Pancreas (tissue), 10 donors: ENCODE measurements around the gene ST8SIA5. TPM values are rescaled to one million over a fixed set of nuclear protein-coding genes. Genes with fewer than 3 reads are reported as not detected.

Source experiments
- ATAC-seq, 4 donors: fragments of 200-7000 bp; cut with Tn5 transposase; one replicate each; pipeline versions ENCODE4 v1.8.0 to v1.9.1; 2020; ENCODE audit warnings: mild to moderate bottlenecking in 4 of 4, moderate library complexity in 4 of 4
- DNase-seq, 6 donors: peaks; one replicate each; pipeline ENCODE4 v3.0.0-alpha.2; 2020
- FAIRE-seq: peaks from 2 replicates; lab custom pipeline; 2012; peaks lifted over from hg19 to GRCh38; lab: Jason Lieb, UNC
- H3K27ac ChIP-seq, 4 donors: fragments of 200-600 bp; sonication (generic); 1 replicate in 3 of 4; 2 replicates in 1 of 4; pipeline versions ENCODE4 v1.5.0 to v1.8.0; 2020
- H3K27me3 ChIP-seq, 4 donors: fragments of 200-600 bp; one replicate each; pipeline ENCODE4 v1.8.0; 2021
- H3K36me3 ChIP-seq, 3 donors: fragments of 200-600 bp; sonication (generic) in 1 of 3; one replicate each; pipeline versions ENCODE4 v1.5.0 to v1.8.0; 2020 to 2021
- H3K4me1 ChIP-seq, 3 donors: fragments of 200-600 bp; one replicate each; pipeline ENCODE4 v1.8.0; 2021
- H3K4me3 ChIP-seq, 4 donors: fragments of 200-600 bp; sonication (generic) in 2 of 4; one replicate each; pipeline versions ENCODE4 v1.5.0 to v1.8.0; 2020 to 2021
- H3K9me3 ChIP-seq, 4 donors: fragments of 200-600 bp; one replicate each; pipeline ENCODE4 v1.8.0; 2021
- WGBS, 2 donors: extraction: QIAGEN DNeasy Blood & Tissue Kit; methylation state at CpG; one replicate each; pipeline ENCODE4 v1.1.7; 2013; 5-methylcytosine and 5-hydroxymethylcytosine counted together
- intact Hi-C, 3 donors: fragments of 100-400 bp; cut with DNase I; formaldehyde crosslinking; loops; one replicate each; pipeline versions ENCODE4 v1.11.1 to v1.14.2; 2022
- polyA plus RNA-seq, 2 donors: library from polyadenylated mRNA; stranded (reverse); fragments of 200-250 nt; gene quantifications; one replicate each; pipeline ENCODE4 v1.2.3, GENCODE V29; 2013
- total RNA-seq, 6 donors: library from RNA; stranded (reverse); fragmentation: NEBNext Ultra II Directional in 4 of 6; extraction: Animal tissue kit (Norgen Biotek cat#: 25700) in 4 of 6; gene quantifications; one replicate each; pipeline versions ENCODE4 v1.2.1 to v1.2.4, GENCODE V29; 2021 to 2023
- TF ChIP-seq, protein P1 (sequence below), 4 donors: fragments of 200-600 bp; sonication (generic) in 3 of 4; IDR thresholded peaks; one replicate each; pipeline versions ENCODE4 v1.5.0 to v1.8.0; 2021; ENCODE audit warnings: antibody characterized with exemption in 4 of 4
- donor health status: healthy with polysubstance abuse.
- donor health status: DM: no; HTN: no; CAD: no; lungs with moderate emphysema.
- donor health status: DM: no; HTN: no; CAD: no.
- donor health status: control.
- donor health status: control.
- donor health status: Bipolar disorder and iron deficiency.
- donor health status: DM: yes; HTN: yes; CAD: no.
- donor health status: DM: no; HTN: no; CAD: no.
- donor health status: DM: no; HTN: no; CAD: no.
- donor health status: DM: yes; HTN: yes; CAD: no.

Gene ST8SIA5
- total and polyA plus RNA-seq, 8 donors: 0.06 to 1.1 (median 0.24) TPM

DNA sequence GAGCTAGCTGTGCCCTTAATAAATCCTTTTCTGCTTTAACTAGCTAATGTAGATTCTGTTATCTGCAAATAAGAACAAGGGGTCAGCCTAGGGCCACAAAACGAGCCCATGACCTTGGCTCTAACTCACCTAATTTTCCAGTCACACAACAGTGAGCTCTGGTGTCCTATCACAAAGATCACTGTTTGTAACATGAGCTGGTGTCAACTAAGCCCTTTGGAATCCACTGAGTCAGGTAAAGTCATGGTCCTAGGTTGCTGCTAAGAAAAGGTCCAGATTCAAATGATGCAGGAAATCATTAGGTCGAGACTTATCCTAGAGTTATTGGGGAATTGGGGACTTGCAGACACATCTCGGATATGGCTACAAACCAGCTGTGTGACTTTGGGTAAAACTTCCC lies 49.9 kb downstream of the ST8SIA5 start:
- H3K27me3 ChIP-seq: no peaks in the 10 kb centered on the region
- FAIRE-seq (no peak), DNase-seq (no peak), ATAC-seq (no peak)
- no peaks in the 10 kb centered on the region for H3K4me1 ChIP-seq
- H3K4me3 ChIP-seq: no peak overlapping the region
- no peaks in the 10 kb centered on the region for H3K9me3 ChIP-seq
- no peak overlapping the region for H3K27ac ChIP-seq
- TF ChIP-seq, protein P1, sequence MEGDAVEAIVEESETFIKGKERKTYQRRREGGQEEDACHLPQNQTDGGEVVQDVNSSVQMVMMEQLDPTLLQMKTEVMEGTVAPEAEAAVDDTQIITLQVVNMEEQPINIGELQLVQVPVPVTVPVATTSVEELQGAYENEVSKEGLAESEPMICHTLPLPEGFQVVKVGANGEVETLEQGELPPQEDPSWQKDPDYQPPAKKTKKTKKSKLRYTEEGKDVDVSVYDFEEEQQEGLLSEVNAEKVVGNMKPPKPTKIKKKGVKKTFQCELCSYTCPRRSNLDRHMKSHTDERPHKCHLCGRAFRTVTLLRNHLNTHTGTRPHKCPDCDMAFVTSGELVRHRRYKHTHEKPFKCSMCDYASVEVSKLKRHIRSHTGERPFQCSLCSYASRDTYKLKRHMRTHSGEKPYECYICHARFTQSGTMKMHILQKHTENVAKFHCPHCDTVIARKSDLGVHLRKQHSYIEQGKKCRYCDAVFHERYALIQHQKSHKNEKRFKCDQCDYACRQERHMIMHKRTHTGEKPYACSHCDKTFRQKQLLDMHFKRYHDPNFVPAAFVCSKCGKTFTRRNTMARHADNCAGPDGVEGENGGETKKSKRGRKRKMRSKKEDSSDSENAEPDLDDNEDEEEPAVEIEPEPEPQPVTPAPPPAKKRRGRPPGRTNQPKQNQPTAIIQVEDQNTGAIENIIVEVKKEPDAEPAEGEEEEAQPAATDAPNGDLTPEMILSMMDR (IDR thresholded peaks at IDR 0.05): no peak
- intact Hi-C loops: no loop called here
- no peaks in the 10 kb centered on the region for H3K36me3 ChIP-seq
- 51 to 56% methylated on average over 3 of the region's 3 CpGs for WGBS, 2 donors

DNA sequence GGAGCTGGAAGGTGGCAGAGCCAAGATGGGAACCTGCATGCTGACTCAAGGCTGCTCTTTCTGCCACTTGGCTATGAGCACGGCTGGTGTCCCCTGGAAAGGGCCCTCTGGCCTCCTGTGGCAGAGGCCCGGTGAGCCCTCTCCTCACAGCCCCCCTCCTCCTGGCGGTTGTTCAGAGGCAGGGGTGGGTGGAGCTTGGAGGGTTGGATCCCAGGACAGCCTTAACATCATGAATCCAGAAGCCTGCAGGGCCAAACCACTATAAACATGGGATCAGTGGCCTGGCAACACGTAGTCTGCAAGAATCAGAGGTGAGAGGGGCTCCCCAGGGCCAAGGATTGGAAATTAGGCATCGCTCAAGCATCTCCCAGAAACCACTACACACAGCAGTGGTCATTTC lies 51.3 kb downstream of the ST8SIA5 start:
- ATAC-seq (no peak), DNase-seq (no peak), FAIRE-seq (no peak)
- H3K4me1 ChIP-seq: no peaks in the 10 kb centered on the region
- TF ChIP-seq, protein P1 (IDR thresholded peaks at IDR 0.05): no peak
- no peaks in the 10 kb centered on the region for H3K9me3 ChIP-seq
- no peak overlapping the region for H3K4me3 ChIP-seq
- intact Hi-C loops: no loop called here
- H3K27me3 ChIP-seq: no peaks in the 10 kb centered on the region
- 37 to 41% methylated on average over 5 of the region's 5 CpGs for WGBS, 2 donors
- H3K36me3 ChIP-seq: no peaks in the 10 kb centered on the region
- H3K27ac ChIP-seq: no peak overlapping the region

DNA sequence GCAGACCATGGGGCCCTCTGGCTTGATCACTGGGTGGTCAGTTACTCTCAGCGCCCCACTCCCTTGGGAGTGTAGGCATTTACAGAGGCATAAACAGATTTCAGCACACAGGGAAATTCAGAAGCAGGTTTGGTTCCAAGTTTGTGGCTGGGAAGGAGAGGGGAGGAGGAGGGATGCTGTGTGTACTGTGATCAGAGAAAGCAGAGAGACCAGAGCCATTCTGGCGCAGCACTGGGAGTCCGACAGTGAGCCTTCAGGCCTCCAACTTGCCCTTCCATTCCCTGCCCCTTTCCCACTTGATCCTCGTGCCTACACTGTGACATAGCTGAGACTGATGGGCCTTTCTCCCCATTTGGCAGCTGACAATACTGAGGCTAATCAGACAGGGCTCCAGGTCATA lies 52.0 kb downstream of the ST8SIA5 start:
- DNase-seq (no peak), ATAC-seq (no peak), FAIRE-seq (no peak)
- intact Hi-C loops: no loop called here
- Histone ChIP-seq H3K4me3 (no peak overlapping the region), H3K4me1 (no peaks in the 10 kb centered on the region), H3K36me3 (no peaks in the 10 kb centered on the region), H3K9me3 (no peaks in the 10 kb centered on the region), H3K27me3 (no peaks in the 10 kb centered on the region), H3K27ac (no peak overlapping the region)
- WGBS, 2 donors: 71 to 77% methylated on average over 4 of the region's 4 CpGs
- TF ChIP-seq, protein P1 (IDR thresholded peaks at IDR 0.05): no peak

DNA sequence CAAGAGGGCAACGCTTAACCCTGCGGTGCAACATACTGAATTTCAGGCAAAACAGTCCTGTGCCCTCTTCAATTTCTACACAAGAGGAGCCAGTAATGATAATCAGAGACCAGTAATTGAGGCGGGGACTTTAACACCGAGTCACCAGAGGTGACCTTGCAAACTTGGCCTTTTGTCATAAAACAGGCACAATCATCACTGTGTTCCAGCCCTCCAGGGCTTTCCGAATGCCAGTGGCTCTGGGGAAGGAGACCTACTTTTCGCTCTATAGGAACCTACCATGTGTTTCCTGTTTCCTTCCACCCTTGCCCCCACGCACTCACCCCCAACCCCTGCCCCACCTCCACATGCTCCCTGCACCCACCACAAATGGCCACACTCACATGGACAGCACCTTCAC lies 52.7 kb downstream of the ST8SIA5 start:
- no peak for DNase-seq
- TF ChIP-seq, protein P1 (IDR thresholded peaks at IDR 0.05): no peak
- Histone ChIP-seq H3K36me3 (no peaks in the 10 kb centered on the region), H3K4me3 (no peak overlapping the region), H3K9me3 (no peaks in the 10 kb centered on the region), H3K27me3 (no peaks in the 10 kb centered on the region), H3K4me1 (no peaks in the 10 kb centered on the region), H3K27ac (no peak overlapping the region)
- no peak for ATAC-seq
- no peak for FAIRE-seq
- WGBS, 2 donors: 65 to 77% methylated on average over 7 of the region's 7 CpGs
- intact Hi-C loops: no loop called here

DNA sequence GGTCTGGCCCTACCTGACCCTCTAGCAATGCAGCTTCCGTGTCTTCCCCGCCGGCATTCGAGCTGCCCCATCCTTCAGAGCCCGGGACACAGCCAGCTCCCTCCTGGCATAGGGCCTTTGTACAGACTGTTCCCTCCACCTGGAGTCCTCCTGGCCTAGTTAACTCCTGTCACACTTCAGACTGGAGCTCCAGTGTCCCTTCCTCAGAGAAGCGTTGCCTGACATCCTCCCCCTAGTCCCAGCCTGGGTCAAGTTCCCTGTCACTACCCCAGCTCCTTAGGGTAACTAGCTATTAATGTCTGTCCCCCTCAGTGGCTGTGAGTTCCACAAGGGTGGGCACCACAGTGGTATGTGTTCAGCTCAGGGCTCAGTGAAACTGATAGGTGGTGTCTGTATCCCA lies 54.4 kb downstream of the ST8SIA5 start:
- no peaks in the 10 kb centered on the region for H3K27me3 ChIP-seq
- DNase-seq: no peak
- H3K9me3 ChIP-seq: no peaks in the 10 kb centered on the region
- WGBS, 2 donors: 80 to 81% methylated on average over 6 of the region's 6 CpGs
- no peak overlapping the region for H3K27ac ChIP-seq
- no peaks in the 10 kb centered on the region for H3K36me3 ChIP-seq
- intact Hi-C loops: no loop called here
- no peak overlapping the region for H3K4me3 ChIP-seq
- no peak for ATAC-seq
- H3K4me1 ChIP-seq: no peaks in the 10 kb centered on the region
- TF ChIP-seq, protein P1 (IDR thresholded peaks at IDR 0.05): no peak
- no peak for FAIRE-seq
